ENCODE data around the gene TRIM66.

GRCh38 chr11:8717544-8717875, 35.0 kb upstream of the TRIM66 start:
- no peak for TF ChIP-seq POLR2A (IDR thresholded peaks at IDR 0.05; ENCODE audit: low read length)
- TF ChIP-seq GATA1 (IDR thresholded peaks at IDR 0.05; ENCODE audit: low read depth, low read length) = no peak
